ENCODE data around the gene FOXA3.

Gene FOXA3

DNA sequence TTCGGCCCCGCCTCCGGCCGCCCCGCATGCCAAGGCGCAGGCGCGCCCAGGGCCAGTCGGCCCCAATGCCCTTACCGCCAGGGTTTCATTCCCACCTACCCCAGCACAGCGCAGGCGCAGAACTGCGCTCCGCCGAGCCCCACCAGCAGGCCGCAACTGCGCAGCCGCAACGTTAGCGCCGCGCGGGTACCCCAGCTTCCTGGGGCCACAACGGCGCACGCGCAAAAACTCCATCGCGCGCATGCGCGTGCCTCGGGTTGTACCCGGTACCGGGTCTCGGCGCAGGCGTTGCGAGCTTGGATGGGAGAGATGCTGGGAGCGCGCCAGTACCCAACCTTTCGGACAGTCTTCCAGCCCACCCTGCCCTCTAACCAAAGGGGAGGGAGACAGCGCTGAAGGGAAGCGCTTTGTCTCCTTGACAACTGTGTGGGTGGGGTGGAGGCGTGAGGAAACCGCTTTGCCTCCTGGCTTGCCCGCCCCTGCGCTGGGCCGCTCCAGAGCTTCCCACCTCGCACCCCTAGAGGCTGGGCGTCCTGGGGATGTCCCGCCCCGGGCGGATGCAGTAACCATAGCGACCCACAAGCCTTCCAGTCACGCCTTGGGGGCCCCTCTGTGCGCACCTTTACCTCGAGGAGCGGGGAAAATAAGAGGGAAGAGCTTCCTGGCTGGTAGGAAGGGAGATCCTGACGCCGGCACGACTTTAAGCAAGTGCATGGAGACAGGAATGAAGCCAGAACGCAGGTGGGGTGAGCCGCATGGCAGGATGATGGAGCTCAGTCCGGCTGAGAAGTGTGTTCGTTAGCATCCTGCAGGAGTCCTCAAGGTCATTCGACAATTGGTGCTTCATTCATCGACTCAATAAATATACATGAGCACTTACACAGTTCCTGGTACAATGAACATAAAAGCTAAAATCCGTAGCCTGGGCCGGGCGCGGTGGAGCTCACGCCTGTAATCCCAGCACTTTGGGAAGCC lies 38.8 kb downstream of the FOXA3 start:
- Histone ChIP-seq H3K4me3 (ENCODE audit: low read depth, low read length) (peak overlapping the region; percentile 88), H3K27ac (peak overlapping the region; percentile 59), H3K36me3 (peaks cover 31% of the 10 kb centered on the region), H3K9me3 (ENCODE audit: severe bottlenecking) (no peaks in the 10 kb centered on the region), H3K27me3 (ENCODE audit: insufficient read depth, low read depth, severe bottlenecking) (no peaks in the 10 kb centered on the region)
- DNase-seq = peak; percentile 98
- TF ChIP-seq, protein P1, sequence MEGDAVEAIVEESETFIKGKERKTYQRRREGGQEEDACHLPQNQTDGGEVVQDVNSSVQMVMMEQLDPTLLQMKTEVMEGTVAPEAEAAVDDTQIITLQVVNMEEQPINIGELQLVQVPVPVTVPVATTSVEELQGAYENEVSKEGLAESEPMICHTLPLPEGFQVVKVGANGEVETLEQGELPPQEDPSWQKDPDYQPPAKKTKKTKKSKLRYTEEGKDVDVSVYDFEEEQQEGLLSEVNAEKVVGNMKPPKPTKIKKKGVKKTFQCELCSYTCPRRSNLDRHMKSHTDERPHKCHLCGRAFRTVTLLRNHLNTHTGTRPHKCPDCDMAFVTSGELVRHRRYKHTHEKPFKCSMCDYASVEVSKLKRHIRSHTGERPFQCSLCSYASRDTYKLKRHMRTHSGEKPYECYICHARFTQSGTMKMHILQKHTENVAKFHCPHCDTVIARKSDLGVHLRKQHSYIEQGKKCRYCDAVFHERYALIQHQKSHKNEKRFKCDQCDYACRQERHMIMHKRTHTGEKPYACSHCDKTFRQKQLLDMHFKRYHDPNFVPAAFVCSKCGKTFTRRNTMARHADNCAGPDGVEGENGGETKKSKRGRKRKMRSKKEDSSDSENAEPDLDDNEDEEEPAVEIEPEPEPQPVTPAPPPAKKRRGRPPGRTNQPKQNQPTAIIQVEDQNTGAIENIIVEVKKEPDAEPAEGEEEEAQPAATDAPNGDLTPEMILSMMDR (IDR thresholded peaks at IDR 0.05; ENCODE audit: low read depth, low read length) = no peak

DNA sequence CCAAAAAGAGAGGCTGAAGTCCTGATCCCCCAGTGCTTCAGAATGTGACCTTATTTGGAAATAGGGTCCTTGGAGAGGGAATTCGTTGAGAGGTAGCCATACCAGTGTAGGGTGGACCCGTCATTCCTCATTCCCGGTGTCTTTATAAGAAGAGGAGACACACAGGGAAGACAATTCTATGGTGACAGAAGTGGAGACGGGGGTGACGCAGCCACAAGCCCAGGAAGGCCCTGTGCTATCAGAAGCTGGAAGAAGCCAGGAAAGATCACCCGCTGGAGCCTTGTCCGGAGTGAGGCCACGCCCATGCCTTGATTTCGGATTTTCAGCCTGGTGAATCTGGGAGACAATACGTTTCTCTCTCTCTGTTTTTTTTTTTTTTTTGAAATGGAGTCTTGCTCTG lies 40.9 kb downstream of the FOXA3 start:
- DNase-seq = no peak

DNA sequence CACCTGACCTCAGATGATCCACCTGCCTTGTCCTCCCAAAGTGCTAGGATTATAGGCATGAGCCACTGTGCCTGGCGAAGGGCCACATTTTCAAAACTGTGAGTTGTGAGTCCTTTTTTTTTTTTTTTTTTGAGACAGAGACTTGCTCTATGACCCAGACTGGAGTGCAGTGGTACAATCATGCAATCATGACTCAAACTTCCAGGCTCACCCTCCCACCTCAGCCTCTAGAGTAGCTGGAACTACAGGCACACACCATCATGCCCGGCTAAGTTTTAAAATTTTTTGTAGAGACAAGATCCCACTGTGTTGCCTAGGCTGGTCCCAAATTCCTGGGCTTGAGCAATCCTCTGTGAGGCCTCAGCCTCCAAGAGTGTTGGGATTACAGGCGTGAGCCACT lies 42.1 kb downstream of the FOXA3 start:
- H3K4me3 ChIP-seq (ENCODE audit: low read depth, low read length) = no peak overlapping the region
- H3K27ac ChIP-seq = no peak overlapping the region
- DNase-seq = no peak
- TF ChIP-seq, protein P1 (IDR thresholded peaks at IDR 0.05; ENCODE audit: low read depth, low read length) = no peak
- peaks cover under 1% of the 10 kb centered on the region; the same call in 1 of the 2 replicates for H3K36me3 ChIP-seq
- no peaks in the 10 kb centered on the region for H3K27me3 ChIP-seq (ENCODE audit: insufficient read depth, low read depth, severe bottlenecking)
- no peaks in the 10 kb centered on the region for H3K9me3 ChIP-seq (ENCODE audit: severe bottlenecking)

More for the DNA sequence above, 40.9 kb downstream of the FOXA3 start:
- Histone ChIP-seq H3K9me3 (ENCODE audit: severe bottlenecking) (no peaks in the 10 kb centered on the region), H3K27ac (no peak overlapping the region), H3K36me3 (peaks cover 10% of the 10 kb centered on the region), H3K4me3 (ENCODE audit: low read depth, low read length) (no peak overlapping the region), H3K27me3 (ENCODE audit: insufficient read depth, low read depth, severe bottlenecking) (no peaks in the 10 kb centered on the region)
- TF ChIP-seq, protein P1 (IDR thresholded peaks at IDR 0.05; ENCODE audit: low read depth, low read length) = no peak

DNA sequence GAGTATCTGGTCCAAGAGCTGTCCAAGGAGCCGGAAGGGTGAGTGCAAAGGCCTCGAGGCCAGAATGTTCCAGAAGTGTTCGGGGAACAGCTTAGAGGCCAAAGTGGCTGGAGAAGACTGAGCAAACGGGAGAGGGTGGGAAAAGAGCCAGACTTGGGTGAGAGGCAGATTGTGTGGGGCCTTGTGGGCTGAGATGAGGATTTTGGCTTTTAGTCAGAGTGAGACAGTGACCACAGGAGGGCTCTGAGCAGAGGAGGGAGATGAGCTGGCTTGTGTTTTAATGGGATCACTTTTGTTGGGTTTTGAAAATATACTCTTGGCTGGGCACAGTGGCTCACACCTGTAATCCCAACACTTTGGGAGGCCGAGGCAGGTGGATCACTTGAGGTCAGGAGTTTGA lies 44.8 kb downstream of the FOXA3 start:
- Histone ChIP-seq H3K27ac (no peak overlapping the region), H3K27me3 (ENCODE audit: insufficient read depth, low read depth, severe bottlenecking) (no peaks in the 10 kb centered on the region), H3K9me3 (ENCODE audit: severe bottlenecking) (no peaks in the 10 kb centered on the region), H3K4me3 (ENCODE audit: low read depth, low read length) (no peak overlapping the region), H3K36me3 (no peaks in the 10 kb centered on the region)
- TF ChIP-seq, protein P1 (IDR thresholded peaks at IDR 0.05; ENCODE audit: low read depth, low read length) = no peak
- DNase-seq = no peak

DNA sequence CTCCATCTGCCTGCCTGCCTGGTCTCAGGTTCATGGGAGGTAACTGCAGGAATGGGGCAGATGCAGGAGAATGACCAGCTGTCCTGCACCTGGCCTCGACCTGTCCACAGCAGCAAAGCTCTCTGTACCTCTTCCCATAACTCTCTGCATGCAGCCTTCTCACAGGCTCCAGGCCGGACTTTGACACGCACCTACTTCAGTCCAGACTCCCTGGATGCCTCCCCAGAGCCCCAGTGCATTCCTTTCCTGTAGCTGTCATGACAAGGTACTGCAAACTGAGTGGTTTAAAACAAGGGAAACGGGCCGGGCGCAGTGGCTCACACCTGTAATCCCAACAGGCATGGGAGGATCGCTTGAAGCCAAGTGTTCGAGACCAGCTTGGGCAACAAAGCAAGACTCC lies 47.2 kb downstream of the FOXA3 start:
- H3K27me3 ChIP-seq (ENCODE audit: insufficient read depth, low read depth, severe bottlenecking) = no peaks in the 10 kb centered on the region
- TF ChIP-seq, protein P1 (IDR thresholded peaks at IDR 0.05; ENCODE audit: low read depth, low read length) = no peak
- H3K9me3 ChIP-seq (ENCODE audit: severe bottlenecking) = no peaks in the 10 kb centered on the region
- no peaks in the 10 kb centered on the region for H3K36me3 ChIP-seq
- H3K27ac ChIP-seq = no peak overlapping the region
- no peak for DNase-seq
- no peak overlapping the region for H3K4me3 ChIP-seq (ENCODE audit: low read depth, low read length)
